Activated CD4-positive, alpha-beta T cell treated with anti-CD3 and anti-CD28 coated beads, Interleukin-2, amount 10 ng/mL, durations not matched to agents 24 days and 14 days (primary cell): ENCODE measurements around the gene MKX. TPM values are rescaled to one million over a fixed set of nuclear protein-coding genes. Genes with fewer than 3 reads are reported as not detected.

ENCODE experiments used
- DNase-seq: peaks from one replicate; pipeline ENCODE4 v3.0.0; 2022
- H3K27ac Mint-ChIP-seq: one replicate; pipeline ENCODE4 v1.8.0; 2022; ENCODE audit warnings: mild to moderate bottlenecking, mixed read lengths
- H3K27me3 Mint-ChIP-seq: one replicate; pipeline ENCODE4 v1.8.0; 2022; ENCODE audit warnings: mixed read lengths
- H3K36me3 Mint-ChIP-seq: one replicate; pipeline ENCODE4 v1.8.0; 2022; ENCODE audit warnings: low read depth, mild to moderate bottlenecking, mixed read lengths
- H3K4me1 Mint-ChIP-seq: one replicate; pipeline ENCODE4 v1.8.0; 2021; ENCODE audit warnings: mixed read lengths
- H3K4me3 Mint-ChIP-seq: one replicate; pipeline ENCODE4 v1.8.0; 2022; ENCODE audit warnings: mild to moderate bottlenecking, moderate library complexity, mixed read lengths
- H3K9me3 Mint-ChIP-seq: one replicate; pipeline ENCODE4 v1.8.0; 2021; ENCODE audit warnings: mixed read lengths
- intact Hi-C: fragments of 100-400 bp; cut with micrococcal nuclease; formaldehyde crosslinking; loops from one replicate; pipeline ENCODE4 v1.15.1; 2023
- total RNA-seq: library from RNA; stranded (reverse); gene quantifications from 2 replicates; pipeline ENCODE4 v1.2.3, GENCODE V29; 2022

The MKX gene
- total RNA-seq, 1 donor from 2014 or later, result not detected

DNA sequence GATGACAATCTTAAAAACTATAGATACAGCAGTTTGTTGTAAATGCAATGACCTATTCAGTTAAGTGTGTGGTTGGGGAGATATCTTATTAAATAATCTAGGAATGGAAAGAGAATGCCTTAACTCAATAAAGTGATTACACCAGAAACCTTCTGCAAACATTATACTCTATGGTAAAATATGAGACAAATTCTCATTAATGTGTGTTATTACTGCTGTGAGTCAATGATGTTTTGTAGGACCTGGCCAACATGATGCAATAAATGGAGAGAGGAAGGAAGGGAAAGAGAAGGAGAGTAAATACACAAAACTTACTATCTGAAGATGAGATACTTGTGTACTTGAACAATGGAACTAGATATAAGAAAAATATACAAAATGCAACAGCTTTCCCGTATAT, 25.1 kb downstream of the MKX start:
- Mint-ChIP-seq H3K9me3 (no peaks in the 10 kb centered on the region), H3K36me3 (no peaks in the 10 kb centered on the region), H3K4me1 (no peaks in the 10 kb centered on the region), H3K4me3 (no peak overlapping the region), H3K27me3 (peaks cover 33% of the 10 kb centered on the region), H3K27ac (no peak overlapping the region)
- no peak for DNase-seq
- intact Hi-C loops, result no loop called here

DNA sequence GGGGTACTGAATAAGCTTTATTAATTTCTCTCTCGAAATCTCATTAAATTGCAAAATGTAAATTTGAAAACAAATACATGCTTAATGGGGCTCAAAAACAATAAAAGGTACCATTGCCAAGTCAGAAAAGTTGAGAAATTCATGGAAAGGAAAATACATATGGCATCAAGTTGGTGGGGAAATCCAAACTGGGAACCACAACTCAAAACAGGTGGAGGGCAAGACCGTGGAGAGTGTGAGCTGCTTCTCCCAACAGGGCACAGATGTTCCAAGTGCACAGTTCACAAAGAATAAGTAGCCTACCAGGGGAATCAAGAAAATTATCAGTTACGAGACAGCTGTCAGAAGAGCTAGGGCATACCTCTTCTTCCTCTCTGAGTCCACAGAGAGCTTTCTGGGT, 26.6 kb downstream of the MKX start:
- Mint-ChIP-seq H3K36me3 (no peaks in the 10 kb centered on the region), H3K4me3 (no peak overlapping the region), H3K27me3 (peaks cover 26% of the 10 kb centered on the region), H3K27ac (no peak overlapping the region), H3K9me3 (no peaks in the 10 kb centered on the region), H3K4me1 (no peaks in the 10 kb centered on the region)
- no peak for DNase-seq
- intact Hi-C loops, result no loop called here

DNA sequence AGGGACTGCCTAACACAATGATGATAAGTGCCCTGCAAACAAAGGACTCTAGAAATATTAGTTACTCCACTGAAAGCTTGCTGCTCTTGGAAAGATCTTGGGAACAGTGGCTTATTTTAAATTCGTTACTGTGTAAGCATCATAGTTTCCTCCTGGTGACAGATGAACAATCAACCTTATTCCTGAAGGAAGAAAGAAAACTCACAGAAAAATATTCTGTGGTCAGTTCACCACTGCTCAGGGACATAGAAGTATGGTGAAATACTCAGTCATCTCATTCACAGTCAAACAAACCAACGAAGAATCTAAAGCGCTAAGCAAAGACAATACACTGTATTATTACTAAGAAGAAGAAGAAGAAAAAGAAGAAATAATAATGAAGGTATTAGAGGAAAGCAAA, 27.8 kb downstream of the MKX start:
- no peak for DNase-seq
- Mint-ChIP-seq H3K4me1 (no peaks in the 10 kb centered on the region), H3K4me3 (no peak overlapping the region), H3K9me3 (no peaks in the 10 kb centered on the region), H3K36me3 (no peaks in the 10 kb centered on the region), H3K27me3 (peaks cover 28% of the 10 kb centered on the region), H3K27ac (no peak overlapping the region)
- intact Hi-C loops, result no loop called here

DNA sequence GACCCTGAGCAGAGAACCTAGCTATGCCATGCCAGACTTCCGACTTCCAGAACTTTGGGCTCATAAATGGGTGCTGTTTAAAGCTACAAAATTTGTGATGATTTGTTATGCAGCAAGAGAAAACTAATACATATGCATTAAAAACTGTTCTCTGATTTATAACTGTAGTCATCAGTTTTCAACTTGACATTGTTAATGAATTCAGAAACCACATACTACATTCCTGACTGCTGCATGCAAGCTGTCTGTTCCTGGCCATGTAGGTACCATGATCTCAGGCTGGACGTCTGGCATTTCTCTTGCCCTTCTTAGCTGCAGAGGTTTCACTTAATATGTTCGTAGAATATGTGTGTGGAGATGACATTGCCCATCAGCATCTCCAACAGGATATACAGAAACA, 28.4 kb downstream of the MKX start:
- H3K27ac Mint-ChIP-seq, result no peak overlapping the region
- intact Hi-C loops, result no loop called here
- H3K4me3 Mint-ChIP-seq, result no peak overlapping the region
- no peak for DNase-seq
- no peaks in the 10 kb centered on the region for H3K9me3 Mint-ChIP-seq
- H3K4me1 Mint-ChIP-seq, result no peaks in the 10 kb centered on the region
- no peaks in the 10 kb centered on the region for H3K36me3 Mint-ChIP-seq
- H3K27me3 Mint-ChIP-seq, result peaks cover 28% of the 10 kb centered on the region

DNA sequence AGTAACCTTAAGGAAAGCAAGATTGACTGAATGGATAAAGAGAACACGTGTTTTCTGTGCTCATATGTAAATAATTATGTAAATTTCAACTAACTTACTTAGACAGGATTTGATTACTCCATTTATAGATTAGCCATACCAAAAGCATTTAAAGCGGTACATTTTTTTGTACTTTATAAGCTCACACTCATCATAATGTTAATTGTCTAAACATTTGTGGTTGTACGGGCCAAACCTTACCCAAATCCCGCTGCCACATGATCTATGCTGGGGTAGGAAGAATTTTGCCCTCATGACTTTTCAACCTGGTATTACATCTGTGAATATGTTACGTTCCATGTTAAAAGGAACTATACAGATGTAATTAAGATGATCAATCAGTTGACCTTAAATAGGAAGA, 29.1 kb downstream of the MKX start:
- Mint-ChIP-seq H3K27ac (no peak overlapping the region), H3K36me3 (no peaks in the 10 kb centered on the region), H3K4me1 (no peaks in the 10 kb centered on the region), H3K9me3 (no peaks in the 10 kb centered on the region), H3K27me3 (peaks cover 25% of the 10 kb centered on the region), H3K4me3 (no peak overlapping the region)
- intact Hi-C loops, result no loop called here
- no peak for DNase-seq

DNA sequence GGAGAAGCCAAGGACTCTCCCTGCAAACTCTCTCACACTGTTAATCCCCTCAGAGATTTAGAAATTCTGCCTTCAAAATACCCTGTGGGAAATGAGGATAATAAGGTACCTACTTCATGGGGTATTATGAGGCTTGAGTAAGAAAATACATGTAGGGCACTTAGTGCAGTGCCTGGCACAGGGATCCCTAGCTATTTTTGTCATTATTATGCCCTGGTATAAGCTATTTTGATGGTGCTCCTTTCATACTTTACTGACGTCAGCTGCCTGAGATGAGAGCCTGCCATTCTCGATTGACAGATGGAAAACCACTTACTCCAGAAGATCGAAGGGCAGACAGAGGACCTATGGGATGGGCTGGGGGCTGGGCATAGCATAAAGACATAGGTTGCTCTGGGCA, 30.1 kb downstream of the MKX start:
- DNase-seq, result no peak
- H3K36me3 Mint-ChIP-seq, result no peaks in the 10 kb centered on the region
- peaks cover 20% of the 10 kb centered on the region for H3K27me3 Mint-ChIP-seq
- no peak overlapping the region for H3K4me3 Mint-ChIP-seq
- no peak overlapping the region for H3K27ac Mint-ChIP-seq
- H3K9me3 Mint-ChIP-seq, result no peaks in the 10 kb centered on the region
- H3K4me1 Mint-ChIP-seq, result no peaks in the 10 kb centered on the region
- intact Hi-C loops, result no loop called here

DNA sequence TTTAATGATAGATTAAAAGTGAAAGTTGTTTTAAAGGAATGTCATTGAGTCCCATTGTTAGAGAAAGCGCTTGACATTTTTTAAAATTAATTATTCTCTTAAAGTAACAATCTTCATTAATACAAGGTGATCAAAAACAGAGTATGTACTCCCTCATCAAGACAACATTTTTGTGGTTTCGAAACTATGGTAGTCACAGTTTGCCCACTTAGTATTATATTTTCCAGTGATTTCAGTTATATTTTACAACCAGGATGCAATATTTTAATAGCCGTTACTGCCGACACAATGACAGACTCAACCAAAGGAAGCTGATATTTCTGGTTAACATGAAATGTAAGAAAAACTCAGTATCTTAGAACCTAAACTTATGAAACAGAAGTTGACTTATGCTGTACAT, 31.3 kb downstream of the MKX start:
- Mint-ChIP-seq H3K27ac (no peak overlapping the region), H3K36me3 (no peaks in the 10 kb centered on the region), H3K4me3 (no peak overlapping the region), H3K9me3 (no peaks in the 10 kb centered on the region), H3K27me3 (peaks cover 11% of the 10 kb centered on the region), H3K4me1 (no peaks in the 10 kb centered on the region)
- intact Hi-C loops, result no loop called here
- no peak for DNase-seq

DNA sequence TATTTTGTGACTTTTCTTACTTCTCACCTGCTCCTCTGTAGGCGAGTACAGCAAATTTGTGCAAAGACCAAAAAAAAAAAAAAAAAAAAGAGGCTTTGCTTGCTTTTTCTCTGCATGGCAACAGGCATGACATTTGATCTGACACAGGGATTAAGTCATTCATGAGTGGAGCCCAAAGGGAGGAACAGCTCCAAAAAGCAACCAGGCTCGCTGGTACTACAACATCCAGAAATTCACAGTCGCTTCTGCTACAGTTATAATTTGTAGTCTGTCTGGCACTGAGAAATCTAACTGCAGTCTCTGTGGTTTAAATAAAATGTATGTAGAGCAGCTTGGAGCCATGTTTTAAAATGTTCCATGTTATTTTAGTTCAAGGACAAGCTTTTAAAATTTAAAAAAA, 31.7 kb downstream of the MKX start:
- Mint-ChIP-seq H3K27me3 (peaks cover 7% of the 10 kb centered on the region), H3K27ac (no peak overlapping the region), H3K4me1 (no peaks in the 10 kb centered on the region), H3K9me3 (no peaks in the 10 kb centered on the region), H3K4me3 (no peak overlapping the region), H3K36me3 (no peaks in the 10 kb centered on the region)
- intact Hi-C loops, result no loop called here
- DNase-seq, result no peak

DNA sequence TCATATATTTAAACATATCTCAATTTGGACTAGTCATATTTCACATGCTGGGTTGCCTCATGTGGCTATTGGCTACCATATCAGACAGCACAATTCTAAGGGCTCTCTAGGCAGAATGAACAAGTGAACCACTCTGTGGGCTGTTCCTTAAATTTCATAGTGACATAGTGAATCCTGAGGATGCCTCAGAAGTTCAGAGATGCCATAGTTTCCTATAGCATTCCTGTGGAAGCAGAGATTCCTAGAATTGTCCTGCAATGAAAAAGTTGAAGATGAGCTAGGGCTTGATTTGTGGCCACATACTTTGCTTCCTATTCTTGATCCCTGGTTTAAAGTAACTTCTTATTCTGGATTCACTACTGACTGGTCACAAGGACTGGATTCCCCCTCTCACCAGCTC, 35.6 kb downstream of the MKX start:
- no peak for DNase-seq
- Mint-ChIP-seq H3K4me3 (no peak overlapping the region), H3K4me1 (no peaks in the 10 kb centered on the region), H3K27ac (no peak overlapping the region), H3K9me3 (no peaks in the 10 kb centered on the region), H3K27me3 (peaks cover 2% of the 10 kb centered on the region), H3K36me3 (no peaks in the 10 kb centered on the region)
- intact Hi-C loops, result no loop called here

DNA sequence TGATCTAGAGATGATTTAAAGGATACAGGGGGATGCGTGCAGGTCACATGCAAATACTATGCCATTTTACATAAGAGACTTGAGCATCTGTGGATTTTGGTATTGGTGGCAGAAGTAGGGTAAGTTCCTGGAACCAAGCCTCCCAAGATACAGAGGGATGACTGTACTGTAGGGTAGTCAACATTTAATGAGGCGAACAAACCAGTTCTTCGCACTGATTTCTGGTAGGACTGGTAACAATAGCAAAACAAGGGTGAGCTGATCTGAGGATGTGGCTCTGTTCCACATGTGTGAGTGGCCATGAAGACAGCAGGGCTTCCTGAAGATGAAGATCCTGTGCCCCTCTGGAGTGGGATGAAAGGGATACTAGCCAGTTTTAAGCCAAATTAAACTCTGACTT, 36.3 kb downstream of the MKX start:
- H3K9me3 Mint-ChIP-seq, result no peaks in the 10 kb centered on the region
- no peaks in the 10 kb centered on the region for H3K36me3 Mint-ChIP-seq
- no peak overlapping the region for H3K4me3 Mint-ChIP-seq
- DNase-seq, result no peak
- H3K27ac Mint-ChIP-seq, result no peak overlapping the region
- peaks cover 2% of the 10 kb centered on the region for H3K27me3 Mint-ChIP-seq
- intact Hi-C loops, result no loop called here
- H3K4me1 Mint-ChIP-seq, result no peaks in the 10 kb centered on the region

DNA sequence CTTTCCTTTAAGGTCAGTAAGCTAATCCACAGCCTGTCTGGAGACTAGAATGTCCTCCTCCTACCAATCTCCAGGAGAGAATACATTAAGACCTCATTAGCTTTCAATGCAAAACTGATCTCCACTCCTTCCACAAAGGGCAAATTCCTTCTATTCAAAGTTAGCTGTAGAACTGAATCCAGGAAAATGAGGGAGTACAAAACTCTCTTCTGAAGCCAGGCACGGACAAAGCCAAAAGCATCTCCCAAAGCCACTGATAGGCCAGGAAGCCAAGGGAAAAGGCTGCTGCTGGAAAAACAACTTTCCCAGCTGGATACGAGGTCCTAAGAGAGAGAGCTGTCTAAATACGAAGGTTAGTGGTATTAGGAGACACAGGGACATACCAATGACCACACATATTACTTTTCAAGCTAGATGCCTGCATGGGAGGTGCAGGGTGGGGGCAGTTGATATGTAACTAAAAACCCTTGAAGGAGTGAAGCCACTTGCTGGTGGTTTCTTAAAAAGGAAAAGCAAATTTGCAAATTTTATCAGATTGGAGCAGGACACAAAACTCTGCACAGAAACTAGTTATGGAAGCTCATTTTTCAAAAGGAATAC, 43.6 kb downstream of the MKX start:
- intact Hi-C loops, result no loop called here
- no peak overlapping the region for H3K4me3 Mint-ChIP-seq
- no peak for DNase-seq
- no peak overlapping the region for H3K27ac Mint-ChIP-seq
- H3K36me3 Mint-ChIP-seq, result no peaks in the 10 kb centered on the region
- no peaks in the 10 kb centered on the region for H3K4me1 Mint-ChIP-seq
- peaks cover 20% of the 10 kb centered on the region for H3K27me3 Mint-ChIP-seq
- H3K9me3 Mint-ChIP-seq, result no peaks in the 10 kb centered on the region

DNA sequence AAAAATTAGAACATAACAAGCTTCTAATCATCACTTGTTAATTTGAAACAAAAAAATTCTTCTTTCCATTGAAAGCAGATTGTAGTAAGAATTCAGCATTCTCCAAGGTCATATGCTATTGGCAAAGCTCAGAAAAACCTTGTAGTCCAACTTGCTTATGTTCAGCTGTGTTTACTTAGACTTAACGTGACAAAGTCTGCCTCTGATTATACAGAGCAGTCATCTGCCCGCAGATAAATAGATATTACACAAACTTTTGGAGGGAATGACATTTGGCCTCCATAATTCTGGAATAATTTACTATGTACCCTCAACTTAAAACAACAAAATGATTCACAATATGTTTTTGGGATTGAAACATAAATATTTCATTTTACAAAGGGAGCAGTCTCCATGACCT, 45.8 kb downstream of the MKX start:
- no peaks in the 10 kb centered on the region for H3K9me3 Mint-ChIP-seq
- H3K27ac Mint-ChIP-seq, result no peak overlapping the region
- H3K36me3 Mint-ChIP-seq, result no peaks in the 10 kb centered on the region
- DNase-seq, result no peak
- H3K4me1 Mint-ChIP-seq, result no peaks in the 10 kb centered on the region
- peaks cover 20% of the 10 kb centered on the region for H3K27me3 Mint-ChIP-seq
- intact Hi-C loops, result no loop called here
- H3K4me3 Mint-ChIP-seq, result no peak overlapping the region

DNA sequence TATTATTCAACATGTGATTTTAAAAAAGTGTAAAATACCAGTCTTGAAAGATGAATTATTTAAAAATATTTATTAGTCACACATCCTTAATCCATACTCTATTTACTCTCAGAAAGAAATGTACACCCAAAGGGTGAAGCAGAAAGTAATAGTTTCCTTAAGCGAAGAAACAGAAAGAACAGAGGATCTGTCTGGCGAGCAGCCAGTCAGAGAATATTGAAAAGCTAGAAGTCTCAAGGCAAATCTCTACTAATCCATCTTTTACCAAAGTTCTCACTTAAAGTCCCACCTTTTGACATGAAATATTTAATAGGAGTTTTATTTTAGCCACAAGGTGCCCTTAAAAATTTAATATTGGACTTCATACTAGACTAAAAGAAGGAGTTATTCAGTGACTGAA, 46.7 kb downstream of the MKX start:
- DNase-seq, result no peak
- Mint-ChIP-seq H3K4me1 (no peaks in the 10 kb centered on the region), H3K27ac (no peak overlapping the region), H3K36me3 (no peaks in the 10 kb centered on the region), H3K9me3 (no peaks in the 10 kb centered on the region), H3K27me3 (peaks cover 20% of the 10 kb centered on the region), H3K4me3 (no peak overlapping the region)
- intact Hi-C loops, result no loop called here

DNA sequence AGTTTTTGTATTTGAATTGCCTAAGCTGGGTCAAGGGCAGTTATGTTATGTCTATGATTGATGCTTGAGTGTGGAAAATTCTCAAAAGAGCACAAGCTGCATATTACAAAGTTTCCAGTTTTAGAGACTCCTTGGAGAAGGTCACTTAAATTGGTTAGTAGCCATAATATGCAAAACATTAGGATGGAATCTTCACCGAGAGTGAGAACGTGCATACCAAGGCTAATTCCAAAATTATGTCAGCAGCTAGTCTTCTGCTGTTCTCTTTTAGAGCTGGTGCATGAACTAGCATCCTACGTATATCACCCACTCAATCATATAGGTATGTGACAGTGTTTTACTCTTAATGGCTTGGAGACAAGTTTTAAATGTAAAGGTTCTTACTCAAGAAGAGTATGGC, 49.2 kb downstream of the MKX start:
- Mint-ChIP-seq H3K36me3 (no peaks in the 10 kb centered on the region), H3K9me3 (no peaks in the 10 kb centered on the region), H3K4me3 (no peak overlapping the region), H3K27me3 (peaks cover 13% of the 10 kb centered on the region), H3K4me1 (no peaks in the 10 kb centered on the region), H3K27ac (no peak overlapping the region)
- intact Hi-C loops, result no loop called here
- DNase-seq, result no peak

DNA sequence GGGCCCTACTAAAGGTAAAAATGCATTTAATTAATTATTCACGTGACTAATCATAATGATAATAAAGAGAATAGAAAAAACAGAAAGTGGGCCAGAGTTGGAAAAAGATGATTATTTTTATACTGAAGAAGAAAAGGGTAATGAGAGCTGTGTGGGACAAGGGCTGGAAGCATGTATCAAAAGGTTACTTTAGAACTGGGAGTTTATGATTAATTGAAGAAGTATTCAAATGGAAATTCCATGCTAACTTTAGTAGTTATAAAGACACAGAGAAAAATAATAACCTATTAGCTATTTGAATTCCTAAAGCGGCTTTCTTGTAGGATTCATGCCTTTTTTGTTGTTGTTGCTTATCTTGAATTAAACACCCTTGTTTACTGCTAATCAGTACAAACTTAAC, 49.9 kb downstream of the MKX start:
- Mint-ChIP-seq H3K4me1 (no peaks in the 10 kb centered on the region), H3K27me3 (peaks cover 13% of the 10 kb centered on the region), H3K36me3 (no peaks in the 10 kb centered on the region), H3K9me3 (no peaks in the 10 kb centered on the region), H3K4me3 (no peak overlapping the region), H3K27ac (no peak overlapping the region)
- intact Hi-C loops, result no loop called here
- DNase-seq, result no peak
